Activated T-cell treated with anti-CD3 and anti-CD28 coated beads, Interleukin-2, amount 50 U/mL, for 1 hour (primary cell): Measurements from ENCODE around the gene PIH1D1.

Experiments
- DNase-seq: peaks from one replicate; pipeline ENCODE4 v3.0.0-alpha.2; 2020

The PIH1D1 gene

GRCh38 chr19:49432141-49433073, 19.2 kb downstream of the PIH1D1 start:
- no peak for DNase-seq

GRCh38 chr19:49431330-49431749, 20.3 kb downstream of the PIH1D1 start:
- no peak for DNase-seq

- no peak for DNase-seq
These were observed 20.8 kb downstream of the PIH1D1 start for GRCh38 chr19:49430678-49431329.

- no peak for DNase-seq
These were observed 21.4 kb downstream of the PIH1D1 start for GRCh38 chr19:49430172-49430677.

GRCh38 chr19:49428547-49429451, 22.8 kb downstream of the PIH1D1 start:
- DNase-seq, result no peak

- peak; percentile 49 for DNase-seq
These were observed 23.6 kb downstream of the PIH1D1 start for GRCh38 chr19:49427855-49428546.

GRCh38 chr19:49427339-49427738, 24.3 kb downstream of the PIH1D1 start:
- no peak for DNase-seq

- no peak for DNase-seq
These were observed 25.6 kb downstream of the PIH1D1 start for GRCh38 chr19:49425922-49426592.

- no peak for DNase-seq
These were observed 26.4 kb downstream of the PIH1D1 start, which contains the start of gene GFY for GRCh38 chr19:49425178-49425577. Gene GFY, plus strand, starts transcription at chr19:49425388. Its CDS starts 1,043 bp downstream, at chr19:49426431.

- no peak for DNase-seq
These were observed 27.7 kb downstream of the PIH1D1 start for GRCh38 chr19:49423985-49424303.

- DNase-seq, result peak; percentile 42
These were observed 28.3 kb downstream of the PIH1D1 start, which contains the start of gene PTH2 for GRCh38 chr19:49423071-49423984. Gene PTH2, minus strand, starts transcription at chr19:49423441. Its CDS starts 102 bp downstream, at chr19:49423339.

- peak; percentile 58 for DNase-seq
These were observed 29.1 kb downstream of the PIH1D1 start for GRCh38 chr19:49422407-49423070.

GRCh38 chr19:49421878-49422202, 29.8 kb downstream of the PIH1D1 start:
- DNase-seq, result no peak

- peak; percentile 45 for DNase-seq
These were observed 30.4 kb downstream of the PIH1D1 start for GRCh38 chr19:49421039-49421877.

GRCh38 chr19:49420227-49420626, 31.4 kb downstream of the PIH1D1 start:
- no peak for DNase-seq

- no peak for DNase-seq
These were observed 32.4 kb downstream of the PIH1D1 start for GRCh38 chr19:49419173-49419572.

GRCh38 chr19:49418511-49418910, 33.1 kb downstream of the PIH1D1 start:
- no peak for DNase-seq

GRCh38 chr19:49417088-49417487, 34.5 kb downstream of the PIH1D1 start:
- no peak for DNase-seq

GRCh38 chr19:49415810-49416200, 35.8 kb downstream of the PIH1D1 start:
- DNase-seq, result no peak
